Raji (cell line): ENCODE data around the gene RABL3.

Source experiments
- POLR2A ChIP-seq: IDR thresholded peaks from 2 replicates; pipeline ENCODE4 v1.6.1; 2011; ENCODE audit warnings: low read depth, low read length, control low read depth; ENCODE audit not compliant: insufficient read depth

The RABL3 gene

GRCh38 chr3:120699333-120699732 lies 43.0 kb downstream of the RABL3 start:
- TF ChIP-seq POLR2A, result no peak

- no peak for TF ChIP-seq POLR2A
These were observed 48.7 kb downstream of the RABL3 start for GRCh38 chr3:120693439-120694171.

GRCh38 chr3:120689395-120689794 lies 52.9 kb downstream of the RABL3 start:
- no peak for TF ChIP-seq POLR2A

GRCh38 chr3:120688121-120688520 lies 54.2 kb downstream of the RABL3 start:
- TF ChIP-seq POLR2A, result no peak

- TF ChIP-seq POLR2A, result no peak
These were observed 56.9 kb downstream of the RABL3 start for GRCh38 chr3:120685411-120685810.

- TF ChIP-seq POLR2A, result no peak
These were observed 57.4 kb downstream of the RABL3 start for GRCh38 chr3:120684896-120685295.

- no peak for TF ChIP-seq POLR2A
These were observed 58.5 kb downstream of the RABL3 start for GRCh38 chr3:120683671-120684301.

GRCh38 chr3:120683213-120683612 lies 59.1 kb downstream of the RABL3 start:
- no peak for TF ChIP-seq POLR2A

GRCh38 chr3:120682095-120682681 lies 60.1 kb downstream of the RABL3 start, which contains the start of gene HGD:
HGD (minus strand) TSS chr3:120682239; CDS start chr3:120682111, 128 bp downstream.
- no peak for TF ChIP-seq POLR2A

GRCh38 chr3:120681506-120682038 lies 60.7 kb downstream of the RABL3 start:
- no peak for TF ChIP-seq POLR2A

GRCh38 chr3:120681018-120681417 lies 61.3 kb downstream of the RABL3 start:
- no peak for TF ChIP-seq POLR2A

- TF ChIP-seq POLR2A, result no peak
These were observed 62.0 kb downstream of the RABL3 start for GRCh38 chr3:120680193-120680894.

GRCh38 chr3:120678984-120679383 lies 63.3 kb downstream of the RABL3 start:
- TF ChIP-seq POLR2A, result no peak

- no peak for TF ChIP-seq POLR2A
These were observed 63.9 kb downstream of the RABL3 start for GRCh38 chr3:120678331-120678947.

GRCh38 chr3:120673116-120673515 lies 69.2 kb downstream of the RABL3 start:
- no peak for TF ChIP-seq POLR2A
